Measurements from ENCODE around the gene LTBR.

Gene LTBR

DNA sequence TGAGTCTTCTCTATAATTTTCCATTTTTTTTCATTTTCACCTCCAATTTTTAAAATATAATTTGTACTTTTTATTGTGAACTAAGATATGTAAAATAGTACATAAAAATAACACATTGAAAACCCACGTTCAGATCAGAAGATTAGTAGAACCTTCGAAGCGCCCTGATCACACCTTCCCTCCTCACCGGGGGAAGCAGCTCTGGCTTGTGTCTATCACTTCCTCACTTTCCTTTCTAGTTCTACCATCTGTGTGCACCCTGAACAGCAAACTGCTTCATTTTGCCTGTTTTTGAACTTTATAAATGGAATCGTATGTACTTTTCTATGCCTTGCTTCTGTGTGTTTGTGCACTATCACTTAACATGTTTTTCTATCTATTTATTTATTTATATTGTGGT lies 49.0 kb downstream of the LTBR start:
- H3K36me3 ChIP-seq (ENCODE audit: control insufficient read depth in 4 of 4, insufficient read depth in 4 of 4, low read length in 3 of 4): no peaks in the 10 kb centered on the region
- H3K9me3 ChIP-seq (ENCODE audit: control extremely low read depth in 1 of 5, control insufficient read depth in 4 of 5, insufficient read depth in 2 of 5, low read depth in 1 of 5, low read length in 4 of 5): no peaks in the 10 kb centered on the region
- DNase-seq: no peak
- no peak overlapping the region for H3K27ac ChIP-seq (ENCODE audit: insufficient read depth in 1 of 2, low read depth in 1 of 2, low read length in 2 of 2, poor library complexity in 1 of 2, severe bottlenecking in 2 of 2)
- no peak overlapping the region for H3K4me3 ChIP-seq (ENCODE audit: control insufficient read depth in 1 of 7, extremely low read depth in 1 of 7, insufficient read depth in 4 of 7, low read depth in 2 of 7, low read length in 6 of 7)
- H3K27me3 ChIP-seq (replicated peaks in 2 of 5; ENCODE audit: control insufficient read depth in 4 of 5, insufficient read depth in 5 of 5, low read length in 4 of 5): no peaks in the 10 kb centered on the region
- ChIA-PET CTCF (interaction anchor here (0.7 to 4.1 kb wide), 2 partner anchors 9 to 10 kb away, joined by 3 to 17 read pairs; no protein-coding TSS in a partner anchor), POLR2A (interaction anchor here (1.0 kb wide), 1 partner anchor 28 kb away, joined by 3 read pairs; no protein-coding TSS in a partner anchor)
- WGBS (ENCODE audit: insufficient coverage): 59% methylated on average over 3 of the region's 5 CpGs
- peaks cover 8 to 28% (median 18%) of the 10 kb centered on the region in 4 experiments for H3K4me1 ChIP-seq (ENCODE audit: control extremely low read depth in 1 of 4, control insufficient read depth in 4 of 4, insufficient read depth in 4 of 4, low read length in 3 of 4)

GRCh38 chr12:6434205-6435140 lies 50.5 kb downstream of the LTBR start:
- ChIA-PET CTCF (interaction anchor here (0.9 to 4.1 kb wide), 7 partner anchors 9 to 64 kb away, joined by 3 to 17 read pairs (median 4); partner anchors contain the start of gene TAPBPL), POLR2A (no interaction called here)
- DNase-seq: no peak
- Histone ChIP-seq H3K4me1 (ENCODE audit: control extremely low read depth in 1 of 4, control insufficient read depth in 4 of 4, insufficient read depth in 4 of 4, low read length in 3 of 4) (peaks cover 8 to 28% (median 18%) of the 10 kb centered on the region in 4 experiments), H3K27ac (ENCODE audit: insufficient read depth in 1 of 2, low read depth in 1 of 2, low read length in 2 of 2, poor library complexity in 1 of 2, severe bottlenecking in 2 of 2) (no peak overlapping the region), H3K27me3 (replicated peaks in 2 of 5; ENCODE audit: control insufficient read depth in 4 of 5, insufficient read depth in 5 of 5, low read length in 4 of 5) (no peaks in the 10 kb centered on the region), H3K9me3 (ENCODE audit: control extremely low read depth in 1 of 5, control insufficient read depth in 4 of 5, insufficient read depth in 2 of 5, low read depth in 1 of 5, low read length in 4 of 5) (no peaks in the 10 kb centered on the region), H3K36me3 (ENCODE audit: control insufficient read depth in 4 of 4, insufficient read depth in 4 of 4, low read length in 3 of 4) (no peaks in the 10 kb centered on the region), H3K4me3 (ENCODE audit: control insufficient read depth in 1 of 7, extremely low read depth in 1 of 7, insufficient read depth in 4 of 7, low read depth in 2 of 7, low read length in 6 of 7) (no peak overlapping the region)
- WGBS (ENCODE audit: insufficient coverage): 94% methylated on average over 17 of the region's 17 CpGs

- no peak overlapping the region for H3K27ac ChIP-seq (ENCODE audit: insufficient read depth in 1 of 2, low read depth in 1 of 2, low read length in 2 of 2, poor library complexity in 1 of 2, severe bottlenecking in 2 of 2)
- POLR2A ChIA-PET: no interaction called here
- H3K9me3 ChIP-seq (ENCODE audit: control extremely low read depth in 1 of 5, control insufficient read depth in 4 of 5, insufficient read depth in 2 of 5, low read depth in 1 of 5, low read length in 4 of 5): no peaks in the 10 kb centered on the region
- H3K27me3 ChIP-seq (replicated peaks in 2 of 5; ENCODE audit: control insufficient read depth in 4 of 5, insufficient read depth in 5 of 5, low read length in 4 of 5): no peaks in the 10 kb centered on the region
- CTCF ChIA-PET: interaction anchor here (0.8 to 4.1 kb wide), 5 partner anchors 9 to 30 kb away, joined by 3 to 17 read pairs (median 4); no protein-coding TSS in a partner anchor
- no peak for DNase-seq
- peaks cover 3 to 22% (median 17%) of the 10 kb centered on the region in 4 experiments for H3K4me1 ChIP-seq (ENCODE audit: control extremely low read depth in 1 of 4, control insufficient read depth in 4 of 4, insufficient read depth in 4 of 4, low read length in 3 of 4)
- no peak overlapping the region for H3K4me3 ChIP-seq (ENCODE audit: control insufficient read depth in 1 of 7, extremely low read depth in 1 of 7, insufficient read depth in 4 of 7, low read depth in 2 of 7, low read length in 6 of 7)
- 98% methylated on average over 11 of the region's 13 CpGs for WGBS (ENCODE audit: insufficient coverage)
- H3K36me3 ChIP-seq (ENCODE audit: control insufficient read depth in 4 of 4, insufficient read depth in 4 of 4, low read length in 3 of 4): no peaks in the 10 kb centered on the region
Measured at GRCh38 chr12:6435961-6436715, 52.2 kb downstream of the LTBR start.

DNA sequence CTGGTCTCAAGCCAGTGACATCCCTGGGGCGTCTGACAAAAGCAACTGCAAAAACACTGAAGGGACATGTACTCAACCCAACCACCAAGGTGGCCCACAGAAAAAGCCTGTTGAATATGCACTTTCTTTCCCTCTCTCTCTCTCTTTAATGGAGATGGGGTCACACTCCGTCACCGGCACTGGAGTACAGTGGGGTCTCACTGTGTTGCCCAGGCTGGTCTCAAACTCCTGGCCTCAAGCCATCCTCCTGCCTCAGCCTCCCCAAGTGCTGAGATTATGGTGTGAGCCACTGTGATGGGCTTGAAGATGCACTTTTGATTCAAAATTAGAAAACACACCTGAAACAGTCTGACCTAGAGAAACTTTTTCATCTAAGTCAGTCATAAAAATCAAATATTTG lies 53.6 kb downstream of the LTBR start:
- WGBS (ENCODE audit: insufficient coverage): no CpG with 5 or more reads among the region's 3 CpGs
- H3K4me3 ChIP-seq (ENCODE audit: control insufficient read depth in 1 of 7, extremely low read depth in 1 of 7, insufficient read depth in 4 of 7, low read depth in 2 of 7, low read length in 6 of 7): no peak overlapping the region
- H3K36me3 ChIP-seq (ENCODE audit: control insufficient read depth in 4 of 4, insufficient read depth in 4 of 4, low read length in 3 of 4): no peaks in the 10 kb centered on the region
- peaks cover 3 to 22% (median 15%) of the 10 kb centered on the region in 4 experiments for H3K4me1 ChIP-seq (ENCODE audit: control extremely low read depth in 1 of 4, control insufficient read depth in 4 of 4, insufficient read depth in 4 of 4, low read length in 3 of 4)
- no peak overlapping the region for H3K27ac ChIP-seq (ENCODE audit: insufficient read depth in 1 of 2, low read depth in 1 of 2, low read length in 2 of 2, poor library complexity in 1 of 2, severe bottlenecking in 2 of 2)
- no peak for DNase-seq
- ChIA-PET CTCF (interaction anchor here (0.6 to 0.7 kb wide), 2 partner anchors 26 to 28 kb away, joined by 3 read pairs; no protein-coding TSS in a partner anchor), POLR2A (no interaction called here)
- H3K9me3 ChIP-seq (ENCODE audit: control extremely low read depth in 1 of 5, control insufficient read depth in 4 of 5, insufficient read depth in 2 of 5, low read depth in 1 of 5, low read length in 4 of 5): no peaks in the 10 kb centered on the region
- H3K27me3 ChIP-seq (replicated peaks in 2 of 5; ENCODE audit: control insufficient read depth in 4 of 5, insufficient read depth in 5 of 5, low read length in 4 of 5): peaks cover 0 to 1% (median 0%) of the 10 kb centered on the region in 5 experiments

- no peaks in the 10 kb centered on the region for H3K36me3 ChIP-seq (ENCODE audit: control insufficient read depth in 4 of 4, insufficient read depth in 4 of 4, low read length in 3 of 4)
- no peak overlapping the region for H3K4me3 ChIP-seq (ENCODE audit: control insufficient read depth in 1 of 7, extremely low read depth in 1 of 7, insufficient read depth in 4 of 7, low read depth in 2 of 7, low read length in 6 of 7)
- no peaks in the 10 kb centered on the region for H3K9me3 ChIP-seq (ENCODE audit: control extremely low read depth in 1 of 5, control insufficient read depth in 4 of 5, insufficient read depth in 2 of 5, low read depth in 1 of 5, low read length in 4 of 5)
- H3K4me1 ChIP-seq (ENCODE audit: control extremely low read depth in 1 of 4, control insufficient read depth in 4 of 4, insufficient read depth in 4 of 4, low read length in 3 of 4): peaks cover 3 to 28% (median 20%) of the 10 kb centered on the region in 4 experiments
- CTCF ChIA-PET: interaction anchor here (0.7 to 3.0 kb wide), 4 partner anchors 12 to 27 kb away, joined by 3 to 11 read pairs (median 8); no protein-coding TSS in a partner anchor
- DNase-seq: no peak
- POLR2A ChIA-PET: no interaction called here
- peaks cover 0 to 1% (median 0%) of the 10 kb centered on the region in 5 experiments for H3K27me3 ChIP-seq (replicated peaks in 2 of 5; ENCODE audit: control insufficient read depth in 4 of 5, insufficient read depth in 5 of 5, low read length in 4 of 5)
- 100% methylated on average over 10 of the region's 12 CpGs for WGBS (ENCODE audit: insufficient coverage)
- H3K27ac ChIP-seq (ENCODE audit: insufficient read depth in 1 of 2, low read depth in 1 of 2, low read length in 2 of 2, poor library complexity in 1 of 2, severe bottlenecking in 2 of 2): no peak overlapping the region
Measured at GRCh38 chr12:6438345-6438744, 54.4 kb downstream of the LTBR start.

DNA sequence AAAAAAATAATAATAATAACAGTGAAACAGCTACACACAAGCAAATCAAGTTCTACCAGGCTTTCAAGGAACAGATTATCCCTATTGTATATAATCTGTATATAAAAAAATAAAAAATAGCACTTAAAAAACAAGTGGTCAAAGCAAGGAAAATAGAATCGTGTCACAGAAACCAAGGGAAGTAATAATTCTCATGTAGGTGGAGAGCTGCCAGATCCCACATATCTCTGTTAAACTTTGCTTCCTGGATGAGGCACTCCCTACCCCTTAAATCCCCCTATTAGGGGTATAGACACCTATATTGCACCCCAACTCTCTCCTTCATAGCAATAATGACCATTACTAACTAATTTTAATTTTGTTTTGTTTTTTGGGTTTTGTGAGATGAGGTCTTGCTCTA lies 56.4 kb downstream of the LTBR start:
- peaks cover 0 to 1% (median 0%) of the 10 kb centered on the region in 5 experiments for H3K27me3 ChIP-seq (replicated peaks in 2 of 5; ENCODE audit: control insufficient read depth in 4 of 5, insufficient read depth in 5 of 5, low read length in 4 of 5)
- POLR2A ChIA-PET: no interaction called here
- CTCF ChIA-PET: interaction anchor here (0.9 to 3.1 kb wide), 5 partner anchors 11 to 111 kb away, joined by 3 to 11 read pairs (median 9); partner anchors contain the start of gene TAPBPL
- no peaks in the 10 kb centered on the region for H3K36me3 ChIP-seq (ENCODE audit: control insufficient read depth in 4 of 4, insufficient read depth in 4 of 4, low read length in 3 of 4)
- peaks cover 12 to 44% (median 39%) of the 10 kb centered on the region in 4 experiments for H3K4me1 ChIP-seq (ENCODE audit: control extremely low read depth in 1 of 4, control insufficient read depth in 4 of 4, insufficient read depth in 4 of 4, low read length in 3 of 4)
- peak overlapping the region in 2 of 7 experiments; percentile 42 to 43 for H3K4me3 ChIP-seq (ENCODE audit: control insufficient read depth in 1 of 7, extremely low read depth in 1 of 7, insufficient read depth in 4 of 7, low read depth in 2 of 7, low read length in 6 of 7)
- no peak overlapping the region for H3K27ac ChIP-seq (ENCODE audit: insufficient read depth in 1 of 2, low read depth in 1 of 2, low read length in 2 of 2, poor library complexity in 1 of 2, severe bottlenecking in 2 of 2)
- DNase-seq: peak in 2 of 3 donors; percentile 52 to 62
- 0% methylated on average over 1 of the region's 1 CpG for WGBS (ENCODE audit: insufficient coverage)
- no peaks in the 10 kb centered on the region for H3K9me3 ChIP-seq (ENCODE audit: control extremely low read depth in 1 of 5, control insufficient read depth in 4 of 5, insufficient read depth in 2 of 5, low read depth in 1 of 5, low read length in 4 of 5)

Data from common myeloid progenitor, CD34-positive (primary cell).